HEK293 (cell line): ENCODE results near the gene RASGRF2.

Source experiments
- HIC1 ChIP-seq: fragments of 450-650 bp; formaldehyde crosslinking; IDR thresholded peaks from 2 replicates; pipeline ENCODE4 v1.5.1; 2016; ENCODE audit warnings: missing biosample characterization, missing genetic modification characterization
- PRDM10 ChIP-seq: fragments of 450-650 bp; formaldehyde crosslinking; IDR thresholded peaks from 2 replicates; pipeline ENCODE4 v1.5.1; 2016; ENCODE audit warnings: missing biosample characterization, missing genetic modification characterization
- SP7 ChIP-seq: fragments of 450-650 bp; formaldehyde crosslinking; IDR thresholded peaks from 2 replicates; pipeline ENCODE4 v1.5.1; 2016; ENCODE audit warnings: missing biosample characterization, missing genetic modification characterization
- ZNF114 ChIP-seq: fragments of 450-650 bp; formaldehyde crosslinking; IDR thresholded peaks from 2 replicates; pipeline ENCODE4 v1.5.0; 2017; ENCODE audit warnings: missing biosample characterization, missing genetic modification characterization
- ZNF132 ChIP-seq: fragments of 450-650 bp; formaldehyde crosslinking; IDR thresholded peaks from 2 replicates; pipeline ENCODE4 v1.5.1; 2017; ENCODE audit warnings: missing biosample characterization, missing genetic modification characterization, borderline replicate concordance
- ZNF24 ChIP-seq: fragments of 450-650 bp; formaldehyde crosslinking; IDR thresholded peaks from 2 replicates; pipeline ENCODE4 v1.5.1; 2016; ENCODE audit warnings: missing biosample characterization, missing genetic modification characterization
- ZNF350 ChIP-seq: fragments of 450-650 bp; formaldehyde crosslinking; IDR thresholded peaks from 2 replicates; pipeline ENCODE4 v1.5.0; 2017; ENCODE audit warnings: missing biosample characterization, mild to moderate bottlenecking, missing genetic modification characterization
- ZNF366 ChIP-seq: fragments of 450-650 bp; formaldehyde crosslinking; conservative IDR thresholded peaks from 2 replicates; pipeline ENCODE4 v1.5.1; 2016; ENCODE audit warnings: missing biosample characterization, missing genetic modification characterization
- ZNF394 ChIP-seq: fragments of 450-650 bp; formaldehyde crosslinking; IDR thresholded peaks from 2 replicates; pipeline ENCODE4 v1.5.1; 2016; ENCODE audit warnings: missing biosample characterization, missing genetic modification characterization, mild to moderate bottlenecking, moderate library complexity, borderline replicate concordance
- ZNF404 ChIP-seq: fragments of 450-650 bp; formaldehyde crosslinking; IDR thresholded peaks from 2 replicates; pipeline ENCODE4 v1.5.1; 2017; ENCODE audit warnings: missing biosample characterization, missing genetic modification characterization
- ZNF433 ChIP-seq: fragments of 450-650 bp; formaldehyde crosslinking; IDR thresholded peaks from 2 replicates; pipeline ENCODE4 v1.5.1; 2016; ENCODE audit warnings: missing biosample characterization, missing genetic modification characterization, low read depth
- ZNF548 ChIP-seq: fragments of 450-650 bp; formaldehyde crosslinking; IDR thresholded peaks from 2 replicates; pipeline ENCODE4 v1.5.1; 2016; ENCODE audit warnings: missing biosample characterization, missing genetic modification characterization
- ZNF561 ChIP-seq: fragments of 450-650 bp; IDR thresholded peaks from 2 replicates; pipeline ENCODE4 v1.5.1; 2018; ENCODE audit warnings: missing biosample characterization, missing genetic modification characterization, borderline replicate concordance
- ZNF571 ChIP-seq: fragments of 450-650 bp; formaldehyde crosslinking; IDR thresholded peaks from 2 replicates; pipeline ENCODE4 v1.5.0; 2017; ENCODE audit warnings: missing biosample characterization, missing genetic modification characterization
- ZNF639 ChIP-seq: fragments of 450-650 bp; formaldehyde crosslinking; IDR thresholded peaks from 2 replicates; pipeline ENCODE4 v1.5.1; 2016; ENCODE audit warnings: missing biosample characterization, missing genetic modification characterization
- ZNF677 ChIP-seq: fragments of 450-650 bp; IDR thresholded peaks from 2 replicates; pipeline ENCODE4 v1.5.0; 2018; ENCODE audit warnings: missing biosample characterization, mild to moderate bottlenecking, missing genetic modification characterization, moderate library complexity
- ZNF776 ChIP-seq: fragments of 450-650 bp; formaldehyde crosslinking; IDR thresholded peaks from 2 replicates; pipeline ENCODE4 v1.5.0; 2017; ENCODE audit warnings: missing biosample characterization, missing genetic modification characterization, borderline replicate concordance
- ZNF792 ChIP-seq: fragments of 450-650 bp; formaldehyde crosslinking; IDR thresholded peaks from 2 replicates; pipeline ENCODE4 v1.5.1; 2016; ENCODE audit warnings: missing biosample characterization, missing genetic modification characterization
- ZNF830 ChIP-seq: fragments of 450-650 bp; IDR thresholded peaks from 2 replicates; pipeline ENCODE4 v1.5.0; 2018; ENCODE audit warnings: missing biosample characterization, missing genetic modification characterization, low read depth, mild to moderate bottlenecking, moderate library complexity
- ZSCAN23 ChIP-seq: fragments of 450-650 bp; formaldehyde crosslinking; IDR thresholded peaks from 2 replicates; pipeline ENCODE4 v1.5.1; 2016; ENCODE audit warnings: missing biosample characterization, missing genetic modification characterization

The RASGRF2 gene

GRCh38 chr5:81194633-81195334 is 234.6 kb downstream of the RASGRF2 start (continued):
- TF ChIP-seq ZNF571 (tag by site-specific recombination) (no peak), PRDM10 (tag by site-specific recombination) (no peak), ZNF366 (tag by site-specific recombination) (no peak), ZNF433 (tag by site-specific recombination) (no peak), ZNF404 (tag by site-specific recombination) (no peak), ZNF132 (tag by site-specific recombination) (no peak), ZNF776 (tag by site-specific recombination) (no peak), ZNF792 (tag by site-specific recombination) (no peak), ZNF548 (tag by site-specific recombination) (no peak), ZNF394 (tag by site-specific recombination) (no peak), HIC1 (tag by site-specific recombination) (no peak), ZSCAN23 (tag by site-specific recombination) (no peak), ZNF830 (tag by site-specific recombination) (no peak), ZNF639 (tag by site-specific recombination) (no peak), ZNF114 (tag by site-specific recombination) (no peak), ZNF24 (tag by site-specific recombination) (no peak), ZNF561 (tag by site-specific recombination) (peak; percentile 76), ZNF350 (no peak), ZNF677 (tag by site-specific recombination) (no peak), SP7 (tag by site-specific recombination) (peak; percentile 70)
